Mononuclear cell (primary cell): ENCODE data around the gene ODAD3. TPM values are rescaled to one million over a fixed set of nuclear protein-coding genes. Genes with fewer than 3 reads are reported as not detected.

Experiments
- total RNA-seq: library from RNA; depleted of rRNA; stranded (reverse); fragments of >200 nt; gene quantifications from one replicate; pipeline ENCODE4 v1.2.3, GENCODE V29; 2012

ODAD3 gene
- total RNA-seq, 1 donor, result not detected

Other genes starting within 250 kb of the ODAD3 start
- gene KANK2, start 237.6 kb downstream of the ODAD3 start, total RNA-seq, result 1.4 TPM
- gene ANGPTL8, start 195.5 kb downstream of the ODAD3 start, total RNA-seq, result not detected
- 0.10 TPM for gene DOCK6, start 172.6 kb downstream of the ODAD3 start, total RNA-seq
- gene TSPAN16, start 139.0 kb downstream of the ODAD3 start, total RNA-seq, result not detected
- 12.1 TPM for gene RAB3D, start 95.5 kb downstream of the ODAD3 start, total RNA-seq
- gene TMEM205, start 88.9 kb downstream of the ODAD3 start, total RNA-seq, result 34.3 TPM
- 15.6 TPM for gene CCDC159, start 88.6 kb downstream of the ODAD3 start, total RNA-seq
- 7.3 TPM for gene PLPPR2, start 79.7 kb downstream of the ODAD3 start, total RNA-seq
- gene SWSAP1, start 60.5 kb downstream of the ODAD3 start, total RNA-seq, result 0.94 TPM
- 8.8 TPM for gene EPOR, start 50.8 kb downstream of the ODAD3 start, total RNA-seq
- not detected for gene RGL3, start 15.8 kb downstream of the ODAD3 start, total RNA-seq
- 67.1 TPM for gene PRKCSH, start 514 bp upstream of the ODAD3 start, total RNA-seq
- gene ELAVL3, start 45.9 kb upstream of the ODAD3 start, total RNA-seq, result not detected
- 3.5 TPM for gene ZNF653, start 70.7 kb upstream of the ODAD3 start, total RNA-seq
- gene ECSIT, start 94.0 kb upstream of the ODAD3 start, total RNA-seq, result 23.4 TPM
- gene CNN1, start 103.7 kb upstream of the ODAD3 start, total RNA-seq, result 0.52 TPM
- 29.3 TPM for gene ELOF1, start 124.1 kb upstream of the ODAD3 start, total RNA-seq
- 17.5 TPM for gene ACP5, start 142.5 kb upstream of the ODAD3 start, total RNA-seq
- gene ZNF627, start 162.4 kb upstream of the ODAD3 start, total RNA-seq, result 11.5 TPM